HG02840 (cell line): ENCODE results near the gene MN1.

Experiments
- ATAC-seq: cut with Tn5 transposase; IDR thresholded peaks from one replicate; pipeline ENCODE4 v1.9.1; 2021; ENCODE audit warnings: mild to moderate bottlenecking, moderate library complexity, moderate number of reproducible peaks; ENCODE audit not compliant: unreplicated experiment, low FRiP score

Gene MN1

DNA sequence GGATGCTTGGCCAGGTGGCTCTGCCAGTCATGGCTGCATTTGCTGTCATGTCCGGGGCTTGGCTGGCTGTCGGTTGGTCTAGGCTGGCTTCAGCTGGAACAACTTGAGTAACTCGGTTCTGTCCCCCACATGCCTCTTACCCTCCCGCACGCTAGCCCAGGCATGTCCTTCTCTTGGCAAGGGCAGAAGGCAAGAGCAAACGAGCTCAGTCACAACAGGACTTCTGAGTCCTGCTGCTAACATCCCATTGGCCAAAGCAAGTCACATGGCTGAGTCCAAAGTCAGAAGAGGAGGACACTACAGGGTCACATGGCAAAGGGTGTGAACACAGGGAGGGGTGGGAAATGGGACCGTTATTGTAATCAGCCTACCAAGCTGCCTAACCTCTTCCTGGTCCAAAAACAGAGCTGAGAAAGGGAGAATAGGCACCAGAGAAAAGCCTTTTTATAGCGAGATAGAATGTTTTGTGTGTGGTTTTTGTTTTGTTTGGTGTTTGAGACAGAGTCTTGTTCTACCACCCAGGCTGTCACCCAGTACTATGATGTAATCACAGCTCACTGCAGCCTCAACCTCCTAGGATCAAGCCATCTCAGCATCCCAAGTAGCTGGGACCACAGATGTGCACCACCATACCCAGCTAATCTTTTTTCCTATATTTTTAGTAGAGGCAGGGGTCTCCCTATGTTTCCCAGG lies 81.9 kb downstream of the MN1 start:
- ATAC-seq, result no peak

DNA sequence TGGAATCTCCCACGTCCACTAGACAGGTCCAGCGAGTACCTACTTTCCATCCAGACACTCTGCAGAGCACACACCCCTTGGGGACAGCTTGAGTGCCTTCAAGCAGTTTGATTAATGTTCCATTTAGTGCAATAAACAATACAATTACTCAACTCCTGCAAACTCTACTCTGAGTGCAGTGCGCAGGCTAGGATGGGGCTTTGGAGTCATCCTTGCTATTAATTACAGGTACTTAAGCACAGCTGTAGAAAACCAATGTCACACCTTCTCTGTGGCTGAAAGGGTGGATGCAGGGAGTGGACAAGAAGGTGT lies 82.6 kb downstream of the MN1 start:
- no peak for ATAC-seq

DNA sequence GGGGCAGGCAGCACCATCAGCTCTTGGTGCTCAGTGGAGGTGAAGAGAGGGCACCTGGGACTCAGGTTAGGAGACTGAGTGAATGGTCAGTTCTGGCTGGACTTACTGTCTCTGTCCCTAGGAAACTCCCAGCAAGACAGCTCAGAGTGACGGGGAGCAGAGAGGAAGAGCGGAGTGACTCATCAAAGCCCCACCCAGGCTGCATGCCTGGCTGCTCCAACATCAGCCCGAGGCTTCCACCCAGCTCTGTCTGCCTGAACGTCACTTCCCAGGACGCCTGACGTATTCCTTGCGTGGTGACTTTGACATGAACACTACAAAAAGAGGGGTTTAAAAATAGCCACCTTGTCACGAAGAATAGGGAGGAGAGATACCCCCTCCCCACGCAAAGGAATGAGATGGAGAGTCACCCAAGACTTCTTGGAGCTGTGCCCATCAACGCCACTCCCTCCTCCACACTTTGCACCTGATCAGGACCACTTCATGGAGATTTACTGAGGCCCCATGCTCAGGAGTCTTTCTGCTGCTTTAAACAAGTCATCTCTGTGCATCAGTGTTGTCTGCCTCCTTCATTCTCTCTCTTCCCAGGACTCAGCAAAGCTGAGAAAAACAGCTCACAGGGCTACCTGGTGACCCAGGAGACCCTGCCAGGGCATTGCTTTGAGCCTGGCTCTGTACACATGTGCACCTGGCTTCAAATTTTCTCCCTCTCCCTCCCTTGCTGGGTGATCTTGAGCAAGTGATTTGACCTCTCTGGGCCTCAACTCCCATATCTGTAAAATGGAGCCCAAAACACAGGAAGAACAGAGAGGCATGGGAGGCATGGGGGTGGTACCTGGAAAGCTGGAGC lies 83.1 kb downstream of the MN1 start:
- no peak for ATAC-seq

DNA sequence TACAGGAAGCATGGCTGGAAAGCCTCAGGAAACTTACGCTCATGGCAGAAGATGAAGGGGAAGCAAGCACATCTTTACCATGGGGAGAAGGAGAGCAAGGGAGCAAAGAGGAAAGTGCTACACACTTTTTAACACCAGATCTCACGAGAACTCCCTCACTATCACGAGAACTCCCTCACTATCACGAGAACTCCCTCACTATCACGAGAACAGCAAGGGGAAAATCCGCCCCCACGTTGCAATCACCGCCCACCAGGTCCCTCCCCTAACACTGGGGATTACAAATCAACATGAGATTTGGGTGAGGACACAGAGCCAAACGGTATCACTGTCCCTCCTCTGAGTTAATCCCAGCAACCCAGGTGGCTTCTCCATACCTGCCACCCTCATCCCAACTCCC lies 84.5 kb downstream of the MN1 start:
- ATAC-seq, result no peak

DNA sequence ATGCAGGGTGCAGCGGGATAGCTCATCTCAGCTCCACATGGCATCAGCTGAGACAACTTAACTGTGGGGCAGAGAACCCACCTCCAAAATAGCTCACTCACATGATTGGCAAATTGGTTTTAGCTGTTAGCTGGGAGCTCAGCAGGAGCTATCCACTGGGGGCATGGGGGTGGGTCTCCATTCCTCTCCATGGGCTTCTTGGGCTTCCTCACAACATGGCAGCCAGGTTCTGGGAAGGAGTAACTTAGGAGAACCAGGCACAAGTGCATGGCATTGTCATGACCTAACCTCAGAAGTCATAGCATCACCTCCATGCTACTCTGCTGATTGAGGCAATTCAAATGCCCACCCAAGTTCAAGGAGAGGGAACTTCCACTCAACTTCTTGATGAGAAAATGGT lies 85.5 kb downstream of the MN1 start:
- no peak for ATAC-seq

DNA sequence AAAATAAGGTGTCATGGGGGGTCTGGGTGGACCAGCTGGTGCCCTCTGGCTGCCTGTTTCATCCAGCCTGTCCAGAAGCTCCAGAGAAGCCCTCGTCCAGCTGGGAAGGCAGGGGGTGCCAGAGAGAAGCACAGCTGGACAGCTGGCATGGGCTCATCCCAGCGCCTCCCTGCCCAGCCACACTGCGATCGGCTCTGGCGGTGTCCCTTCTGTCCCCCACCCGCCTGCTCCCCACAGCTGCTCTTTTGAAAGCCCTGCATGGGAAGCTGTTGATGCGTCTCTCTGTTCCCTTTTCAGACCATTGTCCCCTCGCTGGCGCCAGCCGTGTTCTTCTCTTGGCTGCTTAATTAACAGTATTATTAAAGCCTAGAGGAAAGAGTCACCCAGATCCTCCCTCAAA lies 86.5 kb downstream of the MN1 start:
- ATAC-seq, result no peak

DNA sequence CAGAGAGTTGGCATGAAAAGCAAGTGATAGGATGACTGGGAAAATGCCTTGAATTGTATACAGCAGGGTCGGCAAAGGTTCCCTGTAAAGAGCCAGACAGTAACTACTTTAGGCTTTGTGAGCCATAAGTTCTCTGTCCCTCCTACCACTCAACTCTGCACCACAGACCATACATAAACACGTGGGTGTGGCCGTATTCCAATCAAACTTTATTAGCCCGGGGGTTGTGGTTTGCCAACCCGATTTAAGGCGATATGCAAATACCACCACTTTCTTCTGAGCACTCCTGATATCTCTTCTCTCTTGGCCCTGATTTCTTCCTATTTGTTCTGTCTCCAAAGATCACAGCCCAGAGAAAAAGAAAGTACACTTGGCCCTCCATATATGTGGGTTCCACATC lies 87.5 kb downstream of the MN1 start:
- ATAC-seq, result no peak

DNA sequence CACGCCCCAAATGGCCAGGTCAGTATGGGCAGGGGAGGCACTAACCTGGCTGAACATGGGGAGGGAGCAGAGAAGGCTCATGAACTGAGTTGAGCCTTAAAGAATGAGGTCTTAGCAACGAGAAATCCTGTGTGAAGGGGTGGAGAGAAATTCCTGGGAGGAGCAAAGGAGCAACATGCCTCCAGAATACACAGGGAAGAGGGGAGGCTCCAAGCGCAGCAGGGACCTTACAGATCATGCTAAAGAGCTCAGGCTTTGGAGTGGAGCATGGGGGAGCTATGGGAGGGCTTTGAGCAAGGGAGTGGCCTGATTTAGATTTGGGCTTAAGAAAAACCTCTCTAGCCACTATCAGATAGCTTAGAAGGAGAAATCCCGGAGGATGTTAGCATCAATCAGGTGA lies 88.1 kb downstream of the MN1 start:
- no peak for ATAC-seq

DNA sequence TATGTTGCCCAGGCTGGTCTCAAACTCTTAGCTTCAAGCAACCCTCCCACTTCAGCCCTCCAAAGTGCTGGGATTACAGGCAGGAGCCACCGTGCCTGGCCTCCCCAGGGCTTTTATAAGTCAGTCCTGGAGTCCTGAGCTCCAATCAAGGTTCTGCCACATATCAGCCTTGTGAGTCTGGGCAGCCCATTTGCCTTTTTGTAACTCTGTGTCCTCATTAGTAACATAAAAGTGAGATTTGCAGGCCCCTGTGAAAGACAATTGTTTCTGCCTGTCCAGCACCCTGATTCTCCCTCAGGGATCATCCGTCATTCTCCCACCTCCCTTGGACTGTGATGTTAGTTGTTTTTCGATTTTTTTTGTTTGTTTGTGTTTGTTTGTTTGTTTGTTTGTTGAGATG lies 89.8 kb downstream of the MN1 start:
- no peak for ATAC-seq

DNA sequence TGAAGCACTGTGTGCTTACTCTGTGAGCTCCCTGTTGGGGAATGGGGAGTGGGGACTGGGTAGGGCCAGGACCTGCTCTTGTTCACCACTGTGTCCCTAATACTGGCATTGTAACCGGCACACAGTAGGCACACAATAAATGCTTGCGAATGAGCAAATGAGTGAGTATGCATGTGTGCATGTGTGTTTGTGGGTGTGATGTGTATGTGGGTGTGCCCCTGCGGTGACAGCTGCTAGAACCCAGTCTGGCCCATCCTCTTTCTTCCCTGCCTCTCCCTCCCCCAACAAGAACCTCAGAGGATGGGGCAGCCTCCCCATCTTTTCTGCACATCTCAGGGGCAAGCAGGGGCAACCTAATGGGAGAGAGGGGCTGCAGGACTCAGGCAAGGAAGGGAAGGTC lies 90.5 kb downstream of the MN1 start:
- ATAC-seq, result no peak

DNA sequence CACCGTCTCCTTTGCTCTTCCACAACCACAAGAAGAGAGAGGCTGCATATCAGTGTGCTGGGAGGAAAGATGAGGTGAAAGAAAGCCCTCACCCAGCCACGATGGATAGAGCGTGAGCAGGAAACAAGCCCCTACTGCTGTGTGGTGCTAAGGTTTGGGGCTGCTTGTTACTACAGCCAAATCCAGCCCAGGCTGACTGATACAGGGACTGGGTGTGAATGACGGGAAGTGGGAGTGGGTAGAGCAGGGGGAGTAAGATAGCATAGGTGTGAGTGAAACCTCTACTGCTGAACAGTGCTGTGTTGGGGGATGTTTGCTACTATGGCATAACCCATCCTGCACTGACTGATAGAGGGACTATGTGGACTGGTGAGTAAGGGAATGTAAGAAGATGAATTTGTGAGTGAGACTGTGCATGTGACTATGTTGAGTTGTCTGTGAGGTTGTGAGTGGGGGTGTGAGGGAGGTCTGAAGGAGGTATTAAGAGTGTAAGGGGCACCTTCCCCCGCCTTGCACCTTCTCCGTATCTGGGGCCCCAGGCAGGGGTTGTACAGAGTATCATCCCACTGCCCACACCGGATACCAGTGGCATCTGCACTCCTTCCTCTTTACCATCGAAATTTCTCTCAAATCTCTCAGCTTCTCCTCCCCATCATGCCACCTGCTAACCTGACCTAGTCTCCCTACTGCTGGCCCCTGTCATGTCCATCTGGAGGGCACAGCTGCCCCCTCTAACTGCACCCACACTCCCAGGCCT lies 91.5 kb downstream of the MN1 start:
- ATAC-seq, result no peak

DNA sequence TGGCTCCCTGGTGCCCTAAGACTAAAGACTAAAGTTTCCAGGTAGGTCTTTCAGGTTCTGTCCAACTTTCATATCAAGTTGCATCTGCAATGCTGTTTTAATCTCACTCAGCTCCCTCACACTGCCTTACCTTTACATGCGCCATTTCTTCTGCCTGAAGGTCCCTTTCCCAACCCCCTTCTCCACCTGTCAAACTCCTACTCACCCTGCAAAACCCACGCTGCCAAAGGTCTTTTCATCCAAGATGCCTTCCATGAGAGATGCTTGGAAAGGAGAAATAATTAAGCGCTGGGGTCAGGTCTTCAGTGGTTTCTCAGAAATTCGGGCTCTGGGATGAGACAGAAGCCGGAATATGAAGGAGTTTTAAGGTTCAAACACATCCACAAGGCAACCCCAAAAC lies 95.1 kb downstream of the MN1 start:
- no peak for ATAC-seq

DNA sequence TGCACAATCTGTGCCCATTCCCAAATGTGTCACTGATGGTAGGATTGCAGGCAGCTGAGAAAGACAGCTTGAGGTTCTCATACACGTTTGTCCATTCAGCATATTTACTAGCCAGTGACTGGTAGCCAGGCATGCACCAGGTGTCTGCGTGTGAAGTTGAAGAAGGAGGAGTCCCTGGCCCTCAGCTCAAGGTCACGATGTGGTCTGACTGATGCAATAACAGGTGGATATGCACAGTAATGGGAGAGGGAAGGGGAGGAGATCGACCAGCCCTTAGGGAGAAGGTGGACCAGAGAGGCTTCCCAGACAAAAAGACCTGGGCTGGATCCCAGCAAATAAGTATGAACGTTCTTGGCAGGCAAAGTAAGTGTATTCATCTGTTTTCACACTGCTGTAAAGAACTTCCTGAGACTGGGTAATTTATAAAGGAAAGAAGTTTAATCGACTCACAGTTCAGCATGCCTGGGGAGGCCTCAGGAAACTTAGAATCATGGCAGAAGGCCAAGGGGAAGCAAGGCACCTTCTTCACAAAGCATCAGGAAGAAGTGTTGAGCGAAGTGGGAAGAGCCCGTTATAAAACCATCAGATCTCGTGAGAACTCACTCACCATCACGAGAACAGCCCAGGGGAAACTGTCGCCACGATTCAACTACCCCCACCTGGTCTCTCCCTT lies 96.0 kb downstream of the MN1 start:
- no peak for ATAC-seq

DNA sequence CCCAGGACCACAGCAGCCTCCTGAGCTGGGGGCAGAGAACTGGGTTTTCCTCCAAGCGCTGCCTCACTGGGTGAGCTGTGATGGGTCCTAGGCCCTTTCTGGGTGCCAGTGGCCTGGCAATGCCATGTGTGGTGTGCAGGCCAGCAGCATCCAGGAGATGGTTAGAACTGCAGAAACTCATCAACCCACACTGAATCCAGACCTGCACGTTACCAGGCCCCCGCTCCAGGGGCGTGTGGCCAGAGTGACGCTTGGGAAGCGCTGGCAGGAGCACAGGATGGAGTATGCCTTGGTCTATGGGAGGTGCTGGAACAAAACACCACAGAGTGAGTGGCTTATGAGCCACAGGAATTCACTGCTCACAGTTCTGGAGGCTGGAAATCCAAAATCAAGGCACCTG lies 97.0 kb downstream of the MN1 start:
- ATAC-seq, result no peak

DNA sequence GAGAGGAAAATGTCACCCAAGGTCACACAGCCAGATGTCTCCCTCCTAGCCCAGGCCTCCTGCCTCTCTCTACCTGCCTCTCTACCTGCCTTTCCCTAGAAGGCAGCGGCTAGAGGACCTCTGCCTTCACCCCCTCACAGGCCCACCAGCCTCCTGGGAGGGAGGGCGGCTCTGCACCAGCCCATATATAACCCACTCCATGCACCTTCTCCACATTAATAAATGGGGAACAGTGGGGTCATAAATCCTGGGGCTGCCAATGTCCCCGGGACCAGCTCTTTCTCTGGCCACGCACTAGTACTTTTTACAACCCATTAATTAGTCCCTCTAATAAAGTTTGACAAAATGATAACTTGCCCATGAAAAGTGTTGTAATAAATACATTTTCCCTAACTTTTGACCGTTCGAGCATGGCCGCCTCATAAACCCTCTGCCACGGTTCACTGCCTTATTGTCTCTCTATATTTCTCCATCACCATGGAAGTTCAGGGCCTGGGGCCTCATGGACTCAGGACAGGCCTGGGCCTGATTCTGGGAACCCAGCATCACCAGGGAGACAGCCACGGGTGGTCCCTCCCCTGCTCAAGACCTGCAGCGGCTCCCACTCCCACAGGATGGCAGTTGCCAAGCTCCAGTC lies 102.1 kb downstream of the MN1 start:
- ATAC-seq, result no peak

DNA sequence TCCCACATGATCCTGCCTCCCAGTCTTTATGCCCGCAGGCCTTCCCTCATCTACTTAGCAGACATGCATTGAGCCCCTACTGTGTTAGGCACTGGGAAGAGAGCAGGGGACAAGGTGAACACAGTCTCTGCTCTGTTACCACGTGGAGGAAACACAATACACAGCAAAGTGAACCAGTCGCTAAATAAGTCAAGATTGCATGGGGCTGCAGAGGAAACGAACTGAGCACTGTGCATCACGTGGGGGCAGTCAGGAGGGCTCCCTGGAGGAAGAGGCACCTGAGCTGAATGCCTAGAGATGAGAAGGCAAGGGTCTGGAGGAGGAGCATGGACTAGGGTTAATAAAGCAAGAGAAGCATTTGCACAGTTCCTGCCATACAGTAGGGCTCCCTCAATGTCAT lies 102.7 kb downstream of the MN1 start:
- no peak for ATAC-seq
